Small intestine (tissue), 7 donors: Measurements from ENCODE around the gene CREBBP. TPM values are rescaled to one million over a fixed set of nuclear protein-coding genes. Genes with fewer than 3 reads are reported as not detected.

Source experiments
- DNase-seq, 2 donors: peaks; one replicate each; pipeline versions ENCODE4 v3.0.0 to v3.0.0-alpha.2; 2013
- FAIRE-seq: peaks from 2 replicates; lab custom pipeline; 2012; peaks lifted over from hg19 to GRCh38; lab: Jason Lieb, UNC
- H3K27ac ChIP-seq, 3 donors: one replicate each; pipeline ENCODE4 v1.5.1; 2013; ENCODE audit warnings: low read length in 2 of 3, mild to moderate bottlenecking in 2 of 3, control low read depth in 1 of 3, inconsistent platforms in 1 of 3, low read depth in 1 of 3, moderate library complexity in 1 of 3
- H3K27me3 ChIP-seq, 3 donors: one replicate each; pipeline ENCODE4 v1.6.1; 2013; ENCODE audit warnings: low read length in 3 of 3, inconsistent platforms in 1 of 3; ENCODE audit not compliant: control insufficient read depth in 3 of 3, insufficient read depth in 3 of 3
- H3K36me3 ChIP-seq, 3 donors: one replicate each; pipeline ENCODE4 v1.6.1; 2013; ENCODE audit warnings: low read length in 3 of 3, inconsistent platforms in 1 of 3, low read depth in 1 of 3, mild to moderate bottlenecking in 1 of 3, moderate library complexity in 1 of 3; ENCODE audit not compliant: control insufficient read depth in 3 of 3, insufficient read depth in 2 of 3
- H3K4me1 ChIP-seq, 3 donors: one replicate each; pipeline ENCODE4 v1.6.1; 2013; ENCODE audit warnings: low read length in 2 of 3, inconsistent platforms in 1 of 3, low read depth in 1 of 3, mild to moderate bottlenecking in 1 of 3, moderate library complexity in 1 of 3; ENCODE audit not compliant: control insufficient read depth in 3 of 3, insufficient read depth in 2 of 3
- H3K4me3 ChIP-seq, 3 donors: one replicate each; pipeline ENCODE4 v1.5.1; 2013; ENCODE audit warnings: low read length in 3 of 3, control low read depth in 1 of 3, inconsistent platforms in 1 of 3, low read depth in 1 of 3, mild to moderate bottlenecking in 1 of 3, moderate library complexity in 1 of 3
- H3K9me3 ChIP-seq, 2 donors: one replicate each; pipeline ENCODE4 v1.6.1; 2013; ENCODE audit warnings: low read depth in 1 of 2, low read length in 1 of 2; ENCODE audit not compliant: control insufficient read depth in 2 of 2, insufficient read depth in 1 of 2
- WGBS, 3 donors: extraction: QIAGEN DNeasy Blood & Tissue Kit; methylation state at CpG; one replicate each; pipeline ENCODE4 v1.1.7; 2013; 5-methylcytosine and 5-hydroxymethylcytosine counted together
- polyA plus RNA-seq, 4 donors: library from polyadenylated mRNA; stranded (reverse) in 3 of 4; unstranded in 1 of 4; fragments of 200-250 nt in 3 of 4; fragments of 120-200 nt in 1 of 4; gene quantifications; one replicate each; pipeline versions ENCODE4 v1.2.1 to v1.2.3, GENCODE V29; 2013
- donor health status: healthy with polysubstance abuse.
- donor health status: control.
- donor health status: control.
- donor health status: Bipolar disorder and iron deficiency.
- donor health status: healthy.

Gene CREBBP
- polyA plus RNA-seq, 4 donors: 6.8 to 48.0 (median 12.6) TPM

- WGBS, 3 donors: 89 to 92% (median 91%) methylated on average over 10 of the region's 10 CpGs
- no peaks in the 10 kb centered on the region for H3K27me3 ChIP-seq
- H3K36me3 ChIP-seq: peaks cover 7 to 71% (median 14%) of the 10 kb centered on the region in 3 donors
- H3K27ac ChIP-seq: no peak overlapping the region
- no peaks in the 10 kb centered on the region for H3K9me3 ChIP-seq
- no peak overlapping the region for H3K4me3 ChIP-seq
- H3K4me1 ChIP-seq: no peaks in the 10 kb centered on the region
- DNase-seq: no peak
- no peak for FAIRE-seq
Observed at GRCh38 chr16:3787924-3788661, 92.4 kb downstream of the CREBBP start.

GRCh38 chr16:3785413-3785812 lies 95.1 kb downstream of the CREBBP start:
- no peak overlapping the region for H3K27ac ChIP-seq

GRCh38 chr16:3783516-3783915 lies 97.0 kb downstream of the CREBBP start:
- Histone ChIP-seq H3K36me3 (peaks cover 9 to 68% (median 13%) of the 10 kb centered on the region in 3 donors), H3K27me3 (no peaks in the 10 kb centered on the region), H3K4me1 (no peaks in the 10 kb centered on the region), H3K9me3 (no peaks in the 10 kb centered on the region), H3K4me3 (no peak overlapping the region), H3K27ac (no peak overlapping the region)
- DNase-seq (no peak), FAIRE-seq (no peak)
- 87 to 97% (median 91%) methylated on average over 3 of the region's 3 CpGs for WGBS, 3 donors

More at GRCh38 chr16:3785413-3785812, 95.1 kb downstream of the CREBBP start:
- Histone ChIP-seq H3K27me3 (no peaks in the 10 kb centered on the region), H3K4me1 (no peaks in the 10 kb centered on the region), H3K4me3 (no peak overlapping the region), H3K9me3 (no peaks in the 10 kb centered on the region), H3K36me3 (peaks cover 9 to 61% (median 9%) of the 10 kb centered on the region in 3 donors)
- DNase-seq (no peak), FAIRE-seq (no peak)
- 93 to 95% (median 95%) methylated on average over 12 of the region's 12 CpGs for WGBS, 3 donors

- Histone ChIP-seq H3K4me1 (no peaks in the 10 kb centered on the region), H3K27me3 (no peaks in the 10 kb centered on the region), H3K27ac (no peak overlapping the region), H3K36me3 (peaks cover 9 to 65% (median 19%) of the 10 kb centered on the region in 3 donors), H3K9me3 (no peaks in the 10 kb centered on the region), H3K4me3 (no peak overlapping the region)
- 92 to 95% (median 93%) methylated on average over 7 of the region's 7 CpGs for WGBS, 3 donors
- no peak for DNase-seq
- FAIRE-seq: no peak
Observed at GRCh38 chr16:3782566-3782965, 97.9 kb downstream of the CREBBP start.

- DNase-seq (peak in 1 of 2 donors; percentile 14), FAIRE-seq (no peak)
- 51 to 70% (median 54%) methylated on average over 4 of the region's 4 CpGs for WGBS, 3 donors
- no peak overlapping the region for H3K4me3 ChIP-seq
- H3K9me3 ChIP-seq: no peaks in the 10 kb centered on the region
- H3K36me3 ChIP-seq: peaks cover 12 to 62% (median 22%) of the 10 kb centered on the region in 3 donors
- no peaks in the 10 kb centered on the region for H3K27me3 ChIP-seq
- H3K27ac ChIP-seq: no peak overlapping the region
- no peaks in the 10 kb centered on the region for H3K4me1 ChIP-seq
Observed at GRCh38 chr16:3781421-3781820, 99.1 kb downstream of the CREBBP start.

GRCh38 chr16:3780570-3780969 lies 99.9 kb downstream of the CREBBP start:
- DNase-seq (peak in 1 of 2 donors; percentile 17), FAIRE-seq (no peak)
- Histone ChIP-seq H3K27ac (no peak overlapping the region), H3K9me3 (no peaks in the 10 kb centered on the region), H3K27me3 (no peaks in the 10 kb centered on the region), H3K4me3 (no peak overlapping the region), H3K36me3 (peaks cover 11 to 61% (median 25%) of the 10 kb centered on the region in 3 donors), H3K4me1 (no peaks in the 10 kb centered on the region)
- 53 to 58% (median 58%) methylated on average over 6 of the region's 6 CpGs for WGBS, 3 donors

- no peak for DNase-seq
- peaks cover 16 to 71% (median 38%) of the 10 kb centered on the region in 3 donors for H3K36me3 ChIP-seq
- H3K9me3 ChIP-seq: no peaks in the 10 kb centered on the region
- H3K27me3 ChIP-seq: no peaks in the 10 kb centered on the region
- no peak for FAIRE-seq
- WGBS, 3 donors: 79 to 89% (median 87%) methylated on average over 4 of the region's 4 CpGs
- H3K27ac ChIP-seq: no peak overlapping the region
- H3K4me1 ChIP-seq: no peaks in the 10 kb centered on the region
- H3K4me3 ChIP-seq: no peak overlapping the region
Observed at GRCh38 chr16:3776316-3776715, 104.2 kb downstream of the CREBBP start.

- no peak for FAIRE-seq
- 84 to 94% (median 85%) methylated on average over 6 of the region's 6 CpGs for WGBS, 3 donors
- H3K4me1 ChIP-seq: no peaks in the 10 kb centered on the region
- no peak overlapping the region for H3K4me3 ChIP-seq
- H3K27ac ChIP-seq: no peak overlapping the region
- peaks cover 20 to 77% (median 38%) of the 10 kb centered on the region in 3 donors for H3K36me3 ChIP-seq
- no peaks in the 10 kb centered on the region for H3K9me3 ChIP-seq
- H3K27me3 ChIP-seq: no peaks in the 10 kb centered on the region
- no peak for DNase-seq
Observed at GRCh38 chr16:3774819-3775218, 105.7 kb downstream of the CREBBP start.
